ENCODE results near the gene TESK1.

DNA sequence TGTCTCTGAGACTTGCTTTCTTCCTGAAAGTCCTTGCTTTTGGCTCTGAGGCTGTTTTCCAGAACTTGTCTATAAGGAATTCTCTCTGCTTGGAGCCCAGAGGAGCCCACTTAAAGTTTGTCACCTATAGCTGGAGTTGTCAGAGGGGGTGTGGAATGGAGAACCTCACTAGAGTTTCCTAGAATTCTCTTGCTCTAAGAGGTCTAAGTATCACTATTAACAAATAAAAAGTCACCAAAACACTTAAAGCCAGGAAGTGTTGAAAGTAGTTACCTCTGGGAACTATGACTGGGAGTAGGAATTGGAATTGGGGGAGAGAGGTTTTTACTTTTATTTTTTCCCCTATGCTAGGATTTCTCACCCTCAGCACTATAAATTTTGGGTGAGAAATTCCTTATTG lies 30.7 kb downstream of the TESK1 start:
- no peak for TF ChIP-seq POLR2A (IDR thresholded peaks at IDR 0.05)
- TF ChIP-seq, protein P1, sequence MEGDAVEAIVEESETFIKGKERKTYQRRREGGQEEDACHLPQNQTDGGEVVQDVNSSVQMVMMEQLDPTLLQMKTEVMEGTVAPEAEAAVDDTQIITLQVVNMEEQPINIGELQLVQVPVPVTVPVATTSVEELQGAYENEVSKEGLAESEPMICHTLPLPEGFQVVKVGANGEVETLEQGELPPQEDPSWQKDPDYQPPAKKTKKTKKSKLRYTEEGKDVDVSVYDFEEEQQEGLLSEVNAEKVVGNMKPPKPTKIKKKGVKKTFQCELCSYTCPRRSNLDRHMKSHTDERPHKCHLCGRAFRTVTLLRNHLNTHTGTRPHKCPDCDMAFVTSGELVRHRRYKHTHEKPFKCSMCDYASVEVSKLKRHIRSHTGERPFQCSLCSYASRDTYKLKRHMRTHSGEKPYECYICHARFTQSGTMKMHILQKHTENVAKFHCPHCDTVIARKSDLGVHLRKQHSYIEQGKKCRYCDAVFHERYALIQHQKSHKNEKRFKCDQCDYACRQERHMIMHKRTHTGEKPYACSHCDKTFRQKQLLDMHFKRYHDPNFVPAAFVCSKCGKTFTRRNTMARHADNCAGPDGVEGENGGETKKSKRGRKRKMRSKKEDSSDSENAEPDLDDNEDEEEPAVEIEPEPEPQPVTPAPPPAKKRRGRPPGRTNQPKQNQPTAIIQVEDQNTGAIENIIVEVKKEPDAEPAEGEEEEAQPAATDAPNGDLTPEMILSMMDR (IDR thresholded peaks at IDR 0.05), result no peak
